GM19372 (cell line): ENCODE measurements around the gene AQP3.
"Not testable (repeated sequence)": the region's sequence is repeated elsewhere in the genome, so short reads cannot be mapped to it uniquely, and the experiment has no call there.

ENCODE experiments used
- ATAC-seq: cut with Tn5 transposase; IDR thresholded peaks from one replicate; pipeline ENCODE4 v1.9.1; 2021; ENCODE audit warnings: mild to moderate bottlenecking, low read depth, moderate library complexity; ENCODE audit not compliant: unreplicated experiment

Gene AQP3

DNA sequence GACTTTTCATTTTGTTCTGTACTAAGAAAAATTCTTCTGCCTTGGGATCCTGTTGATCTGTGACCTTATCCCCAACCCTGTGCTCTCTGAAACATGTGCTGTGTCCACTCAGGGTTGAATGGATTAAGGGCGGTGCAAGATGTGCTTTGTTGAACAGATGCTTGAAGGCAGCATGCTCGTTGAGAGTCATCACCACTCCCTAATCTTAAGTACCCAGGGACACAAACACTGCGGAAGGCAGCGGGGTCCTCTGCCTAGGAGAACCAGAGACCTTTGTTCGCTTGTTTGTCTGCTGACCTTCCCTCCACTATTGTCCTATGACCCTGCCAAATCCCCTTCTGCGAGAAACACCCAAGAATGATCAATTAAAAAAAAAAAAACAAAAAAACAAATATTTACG lies 23.4 kb downstream of the AQP3 start:
- not testable (repeated sequence) for ATAC-seq

DNA sequence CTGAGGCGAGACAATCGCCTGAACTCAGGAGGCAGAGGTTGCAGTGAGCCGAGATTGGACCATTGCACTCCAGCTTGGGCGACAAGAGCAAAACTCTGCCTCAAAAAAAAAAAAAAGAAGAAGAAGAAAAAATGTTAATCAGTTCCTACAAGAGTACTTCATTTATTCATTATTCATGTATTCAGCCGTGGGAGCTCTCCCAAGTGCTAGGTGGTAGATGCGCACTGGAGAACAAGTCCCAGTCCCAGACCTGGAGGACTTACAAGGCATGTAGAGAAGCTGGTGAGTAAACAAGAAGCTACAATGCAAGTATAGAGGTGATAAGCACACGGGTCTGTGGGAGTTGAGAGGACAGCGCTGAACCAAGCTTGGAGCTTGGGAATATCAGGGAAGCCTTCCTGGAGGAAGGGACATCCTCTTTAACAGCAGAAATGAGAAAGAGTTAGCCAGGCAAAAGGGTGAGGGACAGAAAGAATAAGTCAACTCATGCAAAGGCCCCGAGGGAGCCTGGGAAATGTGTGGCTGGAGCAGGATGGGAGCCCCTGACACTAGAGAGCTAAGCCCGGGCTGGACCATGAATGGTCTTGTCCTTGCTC lies 27.6 kb downstream of the AQP3 start:
- ATAC-seq = no peak

GRCh38 chr9:33418090-33418489 lies 29.3 kb downstream of the AQP3 start:
- no peak for ATAC-seq

DNA sequence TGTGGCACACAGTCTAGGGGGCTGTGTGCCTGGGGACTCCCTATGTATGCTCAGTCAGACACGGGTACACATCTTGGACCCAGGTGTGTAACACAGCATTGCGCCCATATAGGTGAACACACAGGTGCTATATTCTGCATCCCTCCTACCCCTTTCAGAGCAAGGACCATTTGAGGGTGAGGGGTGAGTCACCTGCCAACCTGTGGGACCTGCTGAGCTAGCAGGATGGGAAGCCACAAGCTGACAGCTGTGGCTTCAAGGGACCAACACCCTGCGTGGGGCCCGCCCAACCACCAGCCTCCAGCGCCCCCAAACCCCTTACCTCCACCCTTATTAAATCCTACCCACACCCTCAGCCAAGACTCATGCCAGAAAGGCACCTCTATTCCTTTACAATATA lies 30.4 kb downstream of the AQP3 start:
- ATAC-seq = no peak

DNA sequence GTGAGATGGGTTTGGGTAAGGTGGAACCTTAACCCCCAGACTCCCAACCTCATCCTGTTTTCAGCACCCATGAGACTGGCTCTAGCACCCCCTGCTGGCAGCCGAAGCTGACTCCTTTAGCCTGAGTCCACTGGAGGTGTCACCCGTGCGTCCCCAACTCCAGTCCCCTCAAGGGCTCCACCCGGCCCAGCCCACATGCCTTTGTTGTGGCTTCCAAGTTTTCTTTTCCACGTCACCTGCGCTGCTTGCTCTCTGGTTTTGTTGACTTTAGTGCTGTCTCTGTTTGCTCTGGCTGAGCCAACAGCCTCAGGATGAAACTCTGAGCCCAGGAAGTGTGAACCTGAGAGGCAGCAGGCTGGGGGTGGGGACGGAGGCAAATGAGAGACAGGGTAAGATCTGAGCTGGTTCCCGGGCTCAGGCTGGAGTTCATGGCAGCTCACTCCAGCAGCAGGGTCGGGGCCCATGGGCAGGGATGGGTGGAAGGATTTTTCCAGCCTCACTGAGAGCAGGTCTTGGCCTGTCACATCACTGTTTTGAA lies 31.8 kb downstream of the AQP3 start:
- peak; percentile 74 for ATAC-seq

DNA sequence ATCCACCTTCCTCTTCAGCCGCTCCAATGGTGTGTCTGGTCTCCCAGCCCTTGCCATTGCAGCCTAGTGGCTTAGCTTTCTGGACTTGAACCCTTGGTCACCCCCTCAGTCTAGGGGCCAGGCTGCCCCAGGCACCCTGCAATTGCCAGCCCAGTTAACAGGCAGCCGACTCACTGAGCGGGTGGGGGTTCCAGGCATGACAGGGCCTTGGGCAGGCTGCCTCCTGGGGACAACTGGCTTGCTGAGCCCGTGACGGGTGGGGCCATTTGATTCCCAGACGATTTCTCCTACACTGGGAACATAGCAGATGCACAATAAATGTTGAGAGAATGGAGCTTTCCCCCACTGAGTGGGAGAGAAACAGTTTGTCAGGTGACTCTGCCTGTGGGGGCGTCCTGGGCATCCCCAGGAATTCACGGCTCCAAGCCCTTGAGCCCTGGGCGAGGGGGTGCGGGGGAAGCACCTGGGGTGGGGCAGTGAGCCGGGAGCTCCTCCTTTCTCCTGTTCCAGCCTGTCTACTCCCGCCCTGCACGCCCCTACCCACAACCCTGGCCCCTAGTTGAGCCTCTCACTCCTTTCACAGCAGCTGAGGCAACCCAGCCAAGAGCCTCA lies 32.4 kb downstream of the AQP3 start:
- ATAC-seq = no peak

DNA sequence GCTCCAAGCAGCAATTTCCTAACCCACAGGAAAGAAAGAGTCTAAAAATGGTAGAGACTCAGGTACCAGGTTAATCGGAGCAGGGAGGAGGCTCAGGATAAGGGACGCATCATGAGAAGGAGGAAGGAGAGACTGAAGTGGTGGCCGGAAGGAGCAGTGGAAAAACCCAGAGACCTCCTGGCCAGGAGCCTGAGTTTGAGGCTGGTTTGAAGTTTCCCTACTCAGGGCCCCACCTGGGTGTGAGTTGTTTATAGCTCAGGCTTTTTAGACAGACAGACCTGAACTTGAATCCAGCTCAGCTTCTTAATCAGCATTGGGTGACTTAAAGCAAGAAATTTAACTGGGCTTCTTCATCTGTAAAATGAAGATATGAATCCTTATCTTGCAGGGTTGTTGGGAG lies 33.1 kb downstream of the AQP3 start:
- no peak for ATAC-seq

- no peak for ATAC-seq
These were observed 39.3 kb downstream of the AQP3 start for GRCh38 chr9:33408087-33408486.

- ATAC-seq = no peak
These were observed 40.3 kb downstream of the AQP3 start for GRCh38 chr9:33407061-33407460.

- ATAC-seq = no peak
These were observed 42.5 kb downstream of the AQP3 start for GRCh38 chr9:33404788-33405362.

DNA sequence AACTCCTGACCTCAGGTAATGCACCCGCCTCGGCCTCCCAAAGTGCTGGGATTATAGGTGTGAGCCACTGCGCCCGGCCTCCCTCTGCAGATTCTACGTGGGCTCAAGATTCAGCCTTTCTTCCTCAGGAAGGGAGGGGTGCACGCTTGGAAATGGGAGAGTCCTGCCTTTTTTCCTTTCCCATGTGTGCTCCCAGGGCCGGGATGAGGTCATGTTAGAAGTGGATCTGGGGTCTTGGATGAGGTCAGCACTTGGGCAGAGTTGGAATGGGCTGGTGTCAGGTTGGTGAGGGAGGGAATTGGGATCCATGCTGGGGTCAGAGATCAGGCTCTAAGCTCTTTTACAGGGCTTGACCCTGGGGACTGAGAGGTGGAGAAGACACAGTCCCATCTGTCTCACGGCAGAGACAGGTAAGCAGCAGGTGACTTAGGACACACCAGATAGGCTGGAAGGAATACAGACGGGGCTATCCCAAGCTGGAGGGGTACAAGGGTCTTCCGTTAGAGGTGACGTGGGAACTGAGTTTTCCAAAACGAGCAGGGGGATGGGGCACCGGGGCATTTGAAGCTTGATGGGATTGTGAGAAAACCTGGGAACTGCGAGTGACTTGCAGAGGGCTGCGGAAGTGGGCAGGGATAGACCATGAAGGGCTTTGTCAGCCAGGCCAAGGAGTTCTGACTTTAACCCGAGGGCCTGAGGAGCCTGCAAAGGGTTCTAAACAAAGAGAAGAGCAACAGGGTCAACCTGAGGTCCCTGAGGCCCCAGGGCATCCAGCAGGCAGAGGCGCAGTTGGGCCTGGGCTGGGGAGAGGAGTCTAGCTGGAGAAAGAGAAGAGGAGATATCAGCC lies 43.2 kb downstream of the AQP3 start:
- no peak for ATAC-seq

GRCh38 chr9:33402371-33402770 lies 45.0 kb downstream of the AQP3 start, which contains the start of gene AQP7:
Gene AQP7 (minus strand): TSS chr9:33402568. CDS start chr9:33401262, 1,306 bp downstream.
- ATAC-seq = not testable (repeated sequence)

DNA sequence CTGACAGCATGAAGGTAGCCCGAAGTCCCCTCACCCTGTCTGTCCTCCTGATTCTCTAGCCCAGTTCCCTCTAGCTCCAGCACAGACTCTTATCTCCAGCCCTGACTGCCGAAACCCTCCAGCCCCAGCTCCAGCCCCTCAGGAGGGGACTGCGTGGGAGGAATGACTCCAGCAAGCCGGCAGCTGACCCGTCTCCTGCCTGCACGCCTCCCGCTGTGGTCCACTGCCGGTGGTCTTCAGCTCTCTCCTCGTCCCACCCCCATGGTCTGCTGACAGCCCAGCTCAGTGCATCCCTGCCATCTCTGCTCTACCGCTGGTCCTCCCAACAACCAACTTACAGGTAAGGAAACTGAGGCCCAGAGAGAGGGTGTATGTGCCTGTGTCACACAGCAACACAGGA lies 45.6 kb downstream of the AQP3 start:
- not testable (repeated sequence) for ATAC-seq

- not testable (repeated sequence) for ATAC-seq
These were observed 48.3 kb downstream of the AQP3 start for GRCh38 chr9:33399047-33399446.

DNA sequence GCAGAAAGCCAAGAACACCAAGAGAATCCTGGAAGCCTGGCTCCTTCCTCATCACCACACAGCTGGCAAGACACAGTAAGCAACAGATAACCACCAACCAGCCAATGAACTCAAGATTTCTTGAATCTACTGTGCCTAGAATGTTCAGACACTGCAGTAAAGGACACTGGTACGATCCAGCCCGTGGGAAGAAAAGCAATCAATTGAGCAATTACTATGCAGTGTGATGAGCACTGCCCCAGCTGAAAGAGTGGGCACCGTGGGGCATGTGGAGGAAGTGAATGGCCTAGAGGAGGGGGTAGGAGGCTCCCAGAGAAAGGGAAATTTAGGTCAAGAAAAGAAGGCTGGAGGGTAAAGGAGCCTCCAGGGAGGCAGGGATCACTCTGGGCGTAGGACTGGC lies 49.6 kb downstream of the AQP3 start:
- not testable (repeated sequence) for ATAC-seq

GRCh38 chr9:33395159-33395879 lies 52.1 kb downstream of the AQP3 start:
- not testable (repeated sequence) for ATAC-seq

DNA sequence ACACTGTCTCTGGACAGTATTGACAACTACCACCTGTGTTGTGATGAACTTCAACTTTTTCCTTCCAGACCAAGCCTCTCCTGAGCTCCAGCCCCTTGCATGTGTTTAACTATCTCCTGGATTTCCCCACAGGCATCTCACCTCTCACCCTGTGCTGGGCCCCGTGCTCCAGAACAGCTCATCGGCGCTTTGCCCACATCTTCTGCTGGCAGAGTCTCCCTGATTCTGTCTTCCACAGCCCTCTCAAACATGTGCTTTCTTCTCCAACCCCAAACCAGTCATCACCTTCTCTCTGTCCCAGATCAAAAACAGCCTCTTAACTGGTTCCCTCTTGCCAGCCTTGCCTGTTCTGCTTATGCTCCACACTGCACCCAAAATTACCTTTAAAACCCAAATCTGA lies 53.4 kb downstream of the AQP3 start:
- not testable (repeated sequence) for ATAC-seq

GRCh38 chr9:33393581-33393980 lies 53.8 kb downstream of the AQP3 start:
- no peak for ATAC-seq

DNA sequence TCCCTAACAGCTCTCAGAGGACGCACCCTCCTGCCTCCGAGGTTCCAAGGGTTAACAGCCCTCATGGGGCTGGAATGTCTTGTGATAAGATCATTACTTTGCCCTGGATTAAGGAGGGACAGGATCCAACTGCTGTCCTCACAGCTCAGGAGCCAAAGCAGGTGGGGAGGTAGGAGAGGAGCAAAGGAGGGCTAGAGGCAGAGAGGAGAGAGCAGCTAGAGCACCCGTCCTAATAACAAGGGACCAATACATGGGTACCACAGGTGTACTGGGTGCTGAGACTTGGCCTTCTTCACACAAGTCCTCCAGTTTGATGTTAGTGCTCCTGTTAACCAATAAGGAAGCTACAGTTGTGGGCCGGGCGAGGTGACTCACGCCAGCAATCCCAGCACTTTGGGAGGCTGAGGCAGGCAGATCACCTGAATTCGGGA lies 54.8 kb downstream of the AQP3 start:
- not testable (repeated sequence) for ATAC-seq
